GM21619 (cell line): Measurements from ENCODE around the gene RRAS2.
"Not testable (repeated sequence)": the region's sequence is repeated elsewhere in the genome, so short reads cannot be mapped to it uniquely, and the experiment has no call there.

ENCODE experiments used
- ATAC-seq: cut with Tn5 transposase; IDR thresholded peaks from one replicate; pipeline ENCODE4 v1.9.1; 2021; ENCODE audit not compliant: unreplicated experiment

RRAS2 gene

GRCh38 chr11:14372011-14372410 lies 13.0 kb upstream of the RRAS2 start:
- ATAC-seq: no peak

DNA sequence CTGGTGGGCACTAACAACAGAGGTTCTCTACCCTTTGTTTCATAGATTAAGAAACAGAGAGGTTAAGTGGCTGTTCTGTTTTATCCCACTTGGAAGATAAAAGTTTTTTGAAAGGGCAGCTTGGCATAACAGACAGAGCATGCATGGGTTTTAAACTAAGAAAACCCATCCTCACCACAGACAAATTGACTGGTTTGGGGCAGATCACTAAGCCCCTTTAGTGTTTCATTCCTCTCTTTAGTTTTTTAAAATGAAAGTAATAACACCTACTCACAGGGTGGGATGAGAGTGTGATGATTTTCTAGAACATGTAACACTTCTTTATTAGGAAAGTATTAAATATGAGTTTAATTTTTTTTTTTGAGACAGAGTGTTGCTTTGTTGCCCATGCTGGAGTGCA lies 12.3 kb upstream of the RRAS2 start:
- ATAC-seq: no peak

- ATAC-seq: no peak
Measured at GRCh38 chr11:14370496-14370895, 11.5 kb upstream of the RRAS2 start.

- no peak for ATAC-seq
Measured at GRCh38 chr11:14369598-14369997, 10.6 kb upstream of the RRAS2 start.

GRCh38 chr11:14366936-14367335 lies 8.0 kb upstream of the RRAS2 start:
- no peak for ATAC-seq

GRCh38 chr11:14364322-14364721 lies 5.3 kb upstream of the RRAS2 start:
- no peak for ATAC-seq

DNA sequence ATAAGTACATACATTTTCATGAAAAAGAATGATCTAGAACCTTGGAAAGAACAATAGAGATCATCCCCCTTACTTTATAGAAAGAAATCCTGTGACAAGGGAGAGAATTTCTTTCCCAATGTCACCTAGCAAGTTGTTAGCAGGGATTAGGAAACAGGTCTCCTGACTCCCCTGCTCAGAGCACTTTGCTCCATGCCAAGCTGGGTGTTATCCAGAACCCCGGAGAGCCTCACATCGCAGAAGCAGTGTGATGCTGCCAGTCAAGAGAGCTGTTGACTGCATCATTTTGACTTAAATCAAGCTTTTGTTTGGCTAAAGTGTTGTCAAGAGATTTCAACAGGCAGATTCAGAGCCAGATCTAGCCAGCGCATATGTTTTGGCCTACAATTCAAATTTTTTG lies 3.6 kb upstream of the RRAS2 start:
- ATAC-seq: no peak

GRCh38 chr11:14361951-14362350 lies 3.0 kb upstream of the RRAS2 start:
- ATAC-seq: no peak

DNA sequence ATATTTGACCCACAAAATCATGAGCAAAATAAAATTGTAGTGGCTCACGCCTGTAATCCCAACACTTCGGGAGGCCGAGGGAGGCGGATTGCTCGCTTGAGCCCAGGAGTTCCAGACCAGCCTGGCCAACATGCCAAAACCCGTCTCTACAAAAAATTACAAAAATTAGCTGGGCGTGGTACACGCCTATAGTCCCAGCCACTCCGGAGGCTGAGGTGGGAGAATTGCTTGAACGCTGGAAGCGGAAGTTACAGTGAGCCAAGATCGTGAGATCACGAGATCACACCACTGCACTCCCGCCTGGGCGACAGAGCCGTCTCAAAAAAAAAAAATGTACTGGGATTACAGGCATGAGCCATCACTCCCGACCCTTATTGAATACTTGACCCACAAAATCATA lies 2.0 kb upstream of the RRAS2 start:
- ATAC-seq: no peak

DNA sequence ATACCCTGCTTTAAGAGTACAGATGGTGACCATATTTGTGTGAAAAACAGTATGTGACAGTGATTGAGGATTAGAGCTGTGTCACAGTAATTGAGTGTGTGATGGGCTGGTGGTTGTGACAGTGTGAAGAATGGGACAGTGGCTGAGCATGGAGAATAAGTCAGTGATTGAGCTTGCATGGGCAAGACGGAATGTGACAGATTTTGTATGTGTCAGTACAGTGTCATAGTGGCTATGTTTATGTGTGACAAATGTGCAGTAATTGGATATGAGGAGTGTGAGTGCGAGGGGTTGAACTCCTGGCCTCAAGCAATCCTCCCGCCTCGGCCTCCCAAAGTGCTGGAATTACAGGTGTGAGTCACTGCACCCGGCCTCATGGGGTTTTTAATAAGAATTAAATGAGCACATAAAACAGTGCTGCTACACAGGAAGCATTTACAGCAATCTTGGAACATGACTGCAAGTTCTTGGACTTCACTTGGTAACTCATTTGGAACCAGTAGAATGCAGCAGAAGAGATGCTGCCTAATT lies 583 bp upstream of the RRAS2 start:
- ATAC-seq: no peak

DNA sequence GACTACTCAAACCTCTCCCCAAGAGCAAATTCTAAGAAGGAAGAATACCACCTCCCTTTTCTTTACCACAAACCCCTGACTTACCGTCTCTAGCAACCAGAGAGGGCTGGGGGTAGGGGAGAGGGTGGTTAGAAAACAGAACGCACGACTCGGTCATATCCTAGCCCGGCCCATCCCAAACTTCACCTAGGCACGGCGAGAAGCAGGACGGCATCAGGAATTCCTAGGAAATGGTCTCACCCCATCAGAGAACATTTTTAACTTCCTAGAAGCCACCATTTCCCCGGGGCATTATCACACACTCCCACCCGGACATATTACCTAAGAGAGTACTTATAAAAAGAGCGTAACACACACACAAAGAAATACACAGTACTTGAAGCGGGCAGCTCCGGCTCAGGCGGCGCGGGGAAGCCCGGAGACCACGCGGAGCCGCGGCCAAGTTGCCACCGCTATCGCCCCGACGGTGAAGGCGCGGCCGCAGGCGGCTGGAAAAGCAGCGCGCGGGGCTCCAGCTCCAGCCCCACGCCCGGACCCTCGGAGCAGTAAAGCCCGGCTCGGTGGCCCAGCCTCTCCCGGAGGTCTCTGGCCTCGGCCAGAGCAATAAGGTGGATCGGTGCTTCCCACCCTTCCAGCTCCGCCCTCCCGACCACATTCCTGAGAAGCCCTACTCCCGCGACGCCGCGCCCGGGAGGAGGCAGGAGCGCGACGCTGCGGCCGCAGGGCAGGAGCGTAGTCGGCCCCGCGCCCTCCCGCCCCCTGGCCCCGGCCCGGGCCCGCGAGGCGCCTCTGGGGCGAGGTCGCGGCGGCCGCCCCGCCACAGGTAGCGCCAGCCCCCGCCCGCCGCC lies 878 bp downstream of the RRAS2 start:
- peak; percentile 42 for ATAC-seq

DNA sequence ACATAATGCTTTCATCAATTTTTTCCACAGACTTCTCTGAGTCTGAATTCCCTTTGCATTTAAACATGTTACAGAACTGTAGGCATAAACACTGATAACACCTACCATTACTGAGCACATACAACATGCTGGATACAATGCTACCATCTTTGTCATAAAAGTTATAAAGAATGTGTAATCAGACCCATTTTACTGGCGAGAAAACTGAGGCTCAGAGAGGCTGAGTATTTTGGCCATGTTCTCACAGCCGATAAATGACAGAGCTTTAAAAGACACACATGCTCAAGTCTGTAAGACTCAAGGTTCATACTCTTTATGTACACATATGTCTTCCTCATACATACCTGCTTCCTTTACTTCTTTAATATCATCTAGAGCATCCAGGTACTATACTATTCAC lies 2.6 kb downstream of the RRAS2 start:
- no peak for ATAC-seq

DNA sequence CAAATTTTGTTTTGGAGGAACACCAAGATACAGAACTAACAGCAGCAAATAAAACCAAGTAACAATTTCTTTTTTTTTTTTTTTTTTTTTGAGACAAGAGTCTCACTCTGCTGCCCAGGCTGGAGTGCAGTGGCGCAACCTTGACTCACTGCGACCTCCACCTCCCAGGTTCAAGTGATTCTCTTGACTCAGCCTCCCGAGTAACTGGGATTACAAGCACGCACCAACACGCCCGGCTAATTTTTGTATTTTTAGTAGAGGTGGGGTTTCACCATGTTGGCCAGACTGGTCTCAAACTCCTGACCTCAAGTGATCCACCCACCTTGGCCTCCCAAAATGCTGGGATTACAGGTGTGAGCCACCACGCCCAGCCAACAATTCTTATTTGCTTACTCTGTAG lies 4.4 kb downstream of the RRAS2 start:
- not testable (repeated sequence) for ATAC-seq

- ATAC-seq: no peak
Measured at GRCh38 chr11:14350716-14351238, 8.2 kb downstream of the RRAS2 start.

- ATAC-seq: no peak
Measured at GRCh38 chr11:14350215-14350614, 8.8 kb downstream of the RRAS2 start.

DNA sequence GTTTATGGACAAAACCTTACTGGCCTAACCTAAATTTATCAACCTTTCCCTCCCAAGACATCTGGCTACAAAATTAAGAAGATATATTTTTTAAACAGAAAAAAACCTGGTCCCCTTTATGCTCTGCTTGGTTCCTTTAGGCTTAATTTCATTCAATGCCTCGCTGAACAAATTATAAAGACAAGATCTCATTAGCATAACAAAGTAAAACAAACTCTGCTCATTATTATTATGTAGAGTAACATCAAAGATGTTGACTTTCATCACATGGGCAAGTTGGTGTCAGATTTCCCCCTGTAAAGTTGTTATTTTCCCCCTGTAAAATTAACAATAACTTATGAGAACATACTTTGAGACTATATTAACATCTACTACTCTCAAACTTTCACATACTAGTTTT lies 11.0 kb downstream of the RRAS2 start:
- no peak for ATAC-seq

- ATAC-seq: no peak
Measured at GRCh38 chr11:14347494-14347893, 11.5 kb downstream of the RRAS2 start.

DNA sequence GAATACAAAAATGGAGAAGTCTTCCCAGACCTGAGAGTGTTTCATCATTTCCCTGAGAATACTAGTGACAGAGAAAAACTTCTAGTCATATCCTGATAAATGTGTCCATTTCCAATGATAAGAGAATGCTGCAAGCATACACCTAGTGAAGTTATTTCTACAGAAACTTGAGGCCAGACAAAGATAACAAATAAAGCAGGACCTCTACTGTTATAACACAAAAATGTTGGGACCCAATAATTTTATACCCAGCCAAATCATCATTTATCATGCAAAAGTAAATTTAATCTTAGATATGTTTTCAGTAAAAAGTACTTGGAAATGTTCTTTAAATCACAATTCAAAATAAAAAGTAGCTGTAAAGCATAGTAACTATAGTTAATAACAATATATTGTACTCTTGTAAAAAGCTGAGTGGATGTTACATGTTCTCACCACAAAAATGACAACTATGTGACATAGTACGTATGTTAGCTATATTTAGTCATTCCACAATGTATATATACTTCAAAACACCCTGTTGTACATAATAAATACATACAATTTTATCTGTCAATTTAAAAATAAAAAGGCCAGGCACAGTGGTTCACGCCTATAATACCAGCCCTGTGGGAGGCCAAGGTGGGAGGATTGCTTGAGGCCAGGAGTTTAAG lies 12.6 kb downstream of the RRAS2 start:
- no peak for ATAC-seq

DNA sequence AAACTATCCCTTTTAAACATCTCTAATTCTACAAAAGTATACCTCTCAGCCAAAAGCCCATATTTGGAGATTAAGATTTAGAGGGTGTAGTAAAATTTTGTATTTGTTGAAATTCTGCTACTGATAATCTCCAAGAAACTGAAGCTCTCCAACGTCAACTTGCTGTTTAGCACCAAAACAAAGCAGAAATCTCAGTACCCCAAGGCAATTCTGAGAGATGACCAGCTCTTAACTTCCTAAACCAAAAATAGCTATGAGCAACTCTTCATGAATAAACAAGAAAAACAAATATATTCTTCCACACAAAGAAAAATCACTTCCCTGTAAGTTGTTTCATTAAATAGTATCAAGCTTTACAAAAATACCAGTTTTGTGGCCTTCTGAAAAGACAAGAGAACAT lies 13.3 kb downstream of the RRAS2 start:
- ATAC-seq: no peak

- not testable (repeated sequence) for ATAC-seq
Measured at GRCh38 chr11:14345016-14345415, 14.0 kb downstream of the RRAS2 start.

DNA sequence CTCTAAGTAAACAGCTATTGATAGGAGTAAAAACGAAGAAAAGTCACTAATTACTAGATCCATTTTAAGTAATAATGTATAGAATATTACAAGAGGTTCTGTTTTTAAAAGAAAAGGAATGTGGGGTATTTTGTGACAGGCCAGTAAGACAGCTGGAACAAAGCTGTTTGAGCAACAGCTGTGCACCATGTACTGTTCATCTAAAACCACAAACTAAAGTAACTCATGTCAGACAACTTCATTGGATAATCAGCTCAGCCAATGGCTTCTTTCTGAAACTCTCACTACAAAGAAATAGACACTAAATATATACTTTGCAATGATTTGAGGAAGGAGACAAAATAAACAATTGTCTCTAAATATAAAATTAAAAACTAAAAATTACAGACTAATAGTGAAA lies 16.1 kb downstream of the RRAS2 start:
- ATAC-seq: peak; percentile 61

DNA sequence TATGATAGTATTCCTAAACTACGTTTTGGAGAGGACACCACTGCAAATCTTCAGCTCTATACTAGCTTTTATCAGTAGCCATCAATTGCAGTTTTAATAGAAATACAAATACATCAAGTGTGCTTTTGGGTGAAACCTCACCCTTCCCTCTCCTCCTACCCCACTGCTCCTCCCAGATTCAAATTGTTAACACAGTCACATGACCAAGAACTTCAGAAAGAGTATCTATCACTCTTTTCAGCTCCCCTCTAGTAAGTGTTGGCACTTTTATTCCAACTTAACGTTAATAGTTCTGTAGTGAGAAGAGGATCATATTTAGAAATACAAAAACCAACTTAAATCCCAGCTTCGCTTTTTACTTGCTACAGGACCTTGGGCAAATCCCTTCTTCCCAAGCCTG lies 17.0 kb downstream of the RRAS2 start:
- no peak for ATAC-seq
